Hematopoietic multipotent progenitor cell treated with erythropoietin and hydrocortisone succinate and interleukin-3 and kit ligand, for 17 days (in vitro differentiated cells): Measurements from ENCODE around the gene LYRM2.

Source experiments
- DNase-seq: peaks from one replicate; pipeline ENCODE4 v3.0.0-alpha.2; 2015; ENCODE audit warnings: low spot score

The LYRM2 gene

DNA sequence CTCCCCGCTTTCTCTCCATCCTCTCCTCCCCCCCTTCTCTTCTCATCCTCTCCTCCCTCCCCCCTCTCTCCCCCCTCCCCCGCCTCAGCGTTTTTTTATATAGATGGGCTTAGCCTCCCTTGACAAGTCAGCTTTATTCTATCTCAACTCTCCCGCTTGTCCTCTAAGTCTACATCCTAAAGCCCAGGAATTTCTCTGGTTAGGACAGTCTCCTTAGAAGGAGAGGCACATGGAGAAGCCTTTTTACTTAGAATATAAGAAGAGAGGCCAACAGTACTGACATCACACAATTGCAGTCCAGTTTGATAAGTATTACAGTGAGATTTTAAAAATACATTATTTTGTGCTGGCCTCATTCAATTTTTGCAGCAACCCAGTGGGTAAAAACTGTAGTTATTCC is 83.5 kb downstream of the LYRM2 start:
- no peak for DNase-seq

DNA sequence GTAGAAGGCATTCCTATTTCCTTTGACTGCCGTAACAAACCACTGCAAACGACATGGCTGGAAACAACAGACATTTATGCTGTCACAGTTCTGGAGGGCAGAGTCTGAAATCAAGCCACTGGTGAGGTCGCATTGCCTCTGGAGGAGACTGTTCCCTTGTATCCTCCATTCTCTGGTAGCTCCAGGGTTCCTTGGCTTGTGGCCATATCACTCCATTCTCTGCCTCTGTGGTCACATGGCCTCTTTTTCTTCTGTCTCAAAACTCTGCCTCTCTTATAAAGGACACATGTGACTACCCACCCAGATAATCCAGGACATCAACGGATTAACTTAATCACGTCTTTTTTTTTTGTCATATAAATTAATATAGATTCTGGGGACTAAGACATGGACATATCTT is 84.4 kb downstream of the LYRM2 start:
- no peak for DNase-seq

DNA sequence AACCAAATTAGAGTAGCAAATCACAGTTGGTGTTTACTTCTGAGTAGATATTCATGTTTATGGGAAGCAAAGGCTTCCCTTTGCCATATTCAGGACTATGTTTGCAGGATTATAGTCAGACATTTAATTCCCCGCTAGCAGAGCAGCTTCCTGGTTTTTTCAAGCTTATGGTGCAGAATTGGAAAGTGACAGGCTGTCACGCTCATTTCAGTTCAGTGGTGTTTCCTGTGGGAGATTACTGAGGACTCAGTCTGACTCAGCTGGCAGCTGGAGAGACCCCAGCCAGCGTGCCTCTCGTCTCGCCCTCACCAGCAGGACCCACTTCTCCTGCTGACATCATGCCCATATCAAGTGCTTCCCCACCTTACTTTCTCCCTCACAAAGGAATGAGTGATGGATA is 85.1 kb downstream of the LYRM2 start:
- no peak for DNase-seq

DNA sequence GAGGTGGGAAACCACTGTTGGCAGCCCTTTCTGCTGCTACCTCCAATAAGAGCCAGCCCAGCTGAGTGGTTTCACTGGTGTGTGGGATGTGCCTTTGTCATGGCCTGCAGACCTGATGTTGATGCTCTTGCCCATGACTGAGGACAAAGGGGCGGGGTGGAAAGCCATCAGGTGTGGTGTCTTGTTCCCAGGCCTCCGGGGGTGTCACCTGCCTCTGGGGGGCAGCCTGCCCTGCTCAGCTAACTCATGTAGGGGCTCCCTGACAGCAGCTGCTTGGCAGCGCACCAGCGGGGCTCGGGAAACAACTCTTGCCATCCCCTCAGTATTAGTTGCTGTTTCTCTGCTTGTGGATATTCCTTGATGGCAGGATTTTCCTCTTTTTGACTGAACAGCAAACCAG is 91.3 kb downstream of the LYRM2 start:
- no peak for DNase-seq

DNA sequence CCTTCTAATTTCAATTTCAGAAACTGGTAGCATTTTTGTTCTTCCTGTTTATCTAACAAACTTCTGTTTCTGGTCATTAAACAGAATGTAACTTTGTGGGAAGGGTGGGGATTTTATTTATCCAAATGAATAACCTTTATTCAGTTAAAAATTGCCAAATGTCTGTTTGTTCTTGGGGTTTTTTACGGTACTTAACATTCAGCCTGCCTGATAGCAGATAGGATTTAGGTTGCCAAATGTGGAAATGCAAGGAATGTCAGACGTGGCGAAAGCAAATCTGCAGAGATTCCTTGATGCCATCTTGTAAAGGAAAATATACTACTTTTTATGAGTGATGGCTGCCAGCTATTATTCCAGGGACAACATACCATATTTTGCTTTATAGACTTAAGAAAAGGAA is 95.7 kb downstream of the LYRM2 start:
- no peak for DNase-seq

DNA sequence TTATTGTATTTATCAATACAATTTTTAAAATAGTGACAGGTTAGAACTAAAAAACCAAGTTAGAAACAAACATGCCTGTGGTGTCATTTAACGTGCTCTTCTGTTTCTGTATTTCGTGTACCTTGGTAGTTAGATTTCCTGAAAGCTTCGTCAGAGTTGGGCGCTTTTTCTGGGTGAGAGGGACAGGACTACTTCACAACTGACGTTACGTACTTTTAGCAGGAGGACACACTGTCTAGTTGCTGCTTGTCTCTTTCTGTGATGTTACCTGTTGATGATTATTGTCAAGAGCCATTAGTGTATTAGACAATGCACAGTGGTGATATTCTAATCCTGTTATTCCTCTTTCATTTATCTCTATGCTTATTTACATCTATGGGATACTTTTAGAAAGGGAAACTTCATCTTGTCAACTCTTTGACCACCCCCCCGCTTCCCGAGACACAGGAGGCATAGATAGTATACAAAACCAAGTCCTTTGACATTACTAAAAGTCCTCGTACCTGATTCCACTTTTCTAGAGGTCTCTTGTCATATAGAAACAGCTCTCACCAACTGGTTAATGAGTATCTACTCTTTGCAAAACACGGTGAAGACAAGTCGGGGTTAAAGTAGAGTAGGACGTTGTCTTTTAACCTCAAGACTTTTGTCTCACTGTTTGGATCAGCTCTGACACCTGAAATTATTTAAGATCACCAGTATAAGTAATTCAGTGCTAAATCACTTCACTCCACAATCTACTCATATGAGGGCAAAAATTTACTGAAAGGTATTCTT is 96.3 kb downstream of the LYRM2 start:
- no peak for DNase-seq

DNA sequence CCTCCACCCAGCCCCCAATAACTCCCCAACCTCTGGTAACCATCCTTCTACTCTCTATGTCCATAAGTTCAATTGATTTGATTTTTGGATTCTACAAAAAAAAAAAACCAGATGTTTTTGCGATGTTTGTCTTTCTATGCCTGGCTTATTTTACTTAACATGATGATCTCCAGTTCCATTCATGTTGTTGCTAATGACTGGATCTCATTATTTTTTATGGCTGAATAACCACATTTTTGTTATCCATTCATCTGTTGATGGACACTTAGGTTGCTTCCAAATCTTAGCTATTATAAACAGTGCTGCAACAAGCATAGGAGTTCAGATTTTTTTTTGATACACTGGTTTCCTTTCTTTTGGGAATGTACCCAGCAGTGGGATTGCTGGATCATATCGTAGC is 98.8 kb downstream of the LYRM2 start:
- DNase-seq, result no peak

DNA sequence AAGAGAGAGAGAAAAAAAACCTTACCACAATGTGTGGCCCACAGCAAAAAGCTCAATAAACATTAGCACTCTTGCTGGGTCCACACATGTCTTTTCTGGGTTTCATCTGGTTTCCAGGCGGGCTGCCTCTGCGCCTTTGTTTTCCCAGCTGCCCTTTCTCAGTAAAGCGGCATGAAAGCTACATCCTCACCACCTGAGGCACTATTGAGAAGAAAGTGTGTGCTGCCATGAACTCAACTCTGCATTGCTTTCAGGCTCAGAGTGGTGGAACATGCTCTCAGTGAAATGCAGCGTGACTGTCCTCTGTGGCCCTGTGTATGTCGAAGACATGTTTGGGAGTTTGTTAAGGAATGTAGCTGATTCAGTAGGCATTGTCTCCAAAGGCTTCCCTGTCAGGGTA is 102.3 kb downstream of the LYRM2 start:
- DNase-seq, result no peak

DNA sequence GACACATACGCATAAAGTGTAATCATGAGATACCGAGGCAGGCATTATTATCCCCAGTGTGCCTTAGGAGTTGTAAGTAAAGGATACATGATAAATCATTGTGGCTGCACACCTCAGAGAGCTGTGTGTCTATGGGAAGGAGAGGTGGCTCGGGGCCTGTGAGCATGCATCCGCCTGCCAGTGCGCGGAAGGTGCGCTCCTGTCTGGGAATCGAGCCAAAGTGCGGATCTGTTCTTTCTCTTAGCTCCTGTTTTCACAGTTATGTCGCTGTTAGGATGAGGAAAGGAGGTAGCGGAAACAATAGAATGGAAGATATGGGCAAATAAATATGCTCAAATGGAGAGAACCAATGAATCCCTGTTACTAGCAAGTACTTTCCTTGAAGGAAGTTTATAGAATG is 107.6 kb downstream of the LYRM2 start:
- no peak for DNase-seq

DNA sequence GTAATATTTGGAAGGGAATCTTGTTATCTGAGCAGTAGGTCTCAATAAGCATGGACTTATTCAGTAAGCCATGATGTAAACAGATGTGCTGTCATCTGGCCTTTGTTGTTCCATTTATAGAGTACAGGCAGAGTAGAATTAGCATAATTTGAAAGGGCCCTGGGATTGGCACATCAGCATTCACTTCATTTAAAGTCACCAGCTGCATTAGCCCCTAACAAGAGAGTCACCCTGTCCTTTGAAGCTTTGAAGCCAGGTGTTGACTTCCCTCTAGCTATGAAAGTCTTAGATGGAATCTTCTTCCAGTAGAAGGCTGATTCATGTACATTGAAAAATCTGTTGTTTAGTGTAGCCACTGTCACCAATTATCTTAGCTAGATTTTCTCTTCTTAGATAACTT is 109.7 kb downstream of the LYRM2 start:
- DNase-seq, result no peak

DNA sequence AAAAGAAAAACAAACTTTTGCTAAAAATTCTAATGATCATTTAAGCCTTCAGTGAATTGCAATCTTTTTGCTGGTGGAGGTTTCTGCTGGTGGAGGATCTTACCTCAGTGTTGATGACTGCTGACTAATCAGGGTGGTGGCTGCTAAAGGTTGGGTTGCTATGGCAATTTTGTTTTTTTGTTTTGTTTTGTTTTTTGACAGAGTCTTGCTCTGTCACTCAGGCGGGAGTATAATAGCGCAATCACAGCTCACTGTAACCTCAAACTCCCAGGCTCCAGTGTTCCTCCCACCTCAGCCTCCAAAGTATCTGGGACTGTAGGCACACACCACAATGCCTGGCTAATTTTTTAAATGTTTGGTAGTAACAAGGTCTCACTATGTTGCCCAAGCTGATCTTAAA is 110.9 kb downstream of the LYRM2 start:
- DNase-seq, result no peak

DNA sequence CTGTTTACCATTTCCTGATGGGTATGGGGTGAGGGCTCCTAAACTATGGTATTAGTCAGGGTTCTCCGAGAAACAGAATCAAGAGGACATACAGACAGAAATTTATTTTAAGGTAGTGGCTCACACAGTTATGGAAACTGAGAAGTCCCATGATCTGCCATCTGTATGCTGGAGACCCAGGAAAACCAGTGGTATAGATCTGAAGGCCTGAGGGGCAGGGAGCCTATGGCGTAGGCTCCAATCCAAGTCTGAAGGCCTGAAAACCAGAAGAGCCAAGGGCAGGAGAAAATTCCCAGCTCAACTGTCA is 112.0 kb downstream of the LYRM2 start:
- DNase-seq, result no peak

DNA sequence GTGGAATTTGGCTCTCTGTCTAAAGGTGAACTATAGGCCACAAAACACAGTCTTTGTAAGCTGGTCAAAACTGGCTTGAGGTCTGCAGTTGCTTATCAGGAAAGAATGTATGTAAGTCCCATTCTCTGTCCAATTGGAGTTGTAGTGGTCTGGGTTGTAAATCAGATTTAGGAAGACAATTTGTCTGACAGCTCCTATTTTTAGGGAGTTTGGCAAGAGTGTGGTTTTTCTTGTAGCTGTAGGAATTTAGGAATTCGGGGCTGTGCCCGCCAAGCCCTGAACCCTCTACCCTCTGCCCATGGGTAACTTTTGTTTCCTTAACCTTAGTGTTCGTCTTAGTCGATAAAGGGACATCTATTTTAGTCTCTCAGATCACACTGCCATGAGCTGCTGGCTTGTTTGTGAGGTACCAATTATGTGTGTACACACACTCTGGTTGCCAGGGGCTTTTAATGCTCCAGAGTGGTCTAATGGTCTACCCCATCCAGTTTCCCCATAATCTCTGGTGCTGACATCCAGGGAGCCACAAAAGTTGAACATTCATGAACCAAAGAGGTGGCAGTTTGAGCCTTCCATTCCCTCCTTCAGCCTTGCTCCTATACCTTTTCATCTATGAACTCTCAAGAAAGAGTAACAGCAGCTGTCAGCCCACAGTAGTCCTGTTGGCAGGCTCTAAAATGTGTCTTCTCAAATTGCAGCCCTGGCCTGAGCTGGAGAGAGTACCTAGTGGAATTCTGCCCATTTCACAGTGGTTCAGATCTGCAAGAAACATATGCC is 112.6 kb downstream of the LYRM2 start:
- no peak for DNase-seq

DNA sequence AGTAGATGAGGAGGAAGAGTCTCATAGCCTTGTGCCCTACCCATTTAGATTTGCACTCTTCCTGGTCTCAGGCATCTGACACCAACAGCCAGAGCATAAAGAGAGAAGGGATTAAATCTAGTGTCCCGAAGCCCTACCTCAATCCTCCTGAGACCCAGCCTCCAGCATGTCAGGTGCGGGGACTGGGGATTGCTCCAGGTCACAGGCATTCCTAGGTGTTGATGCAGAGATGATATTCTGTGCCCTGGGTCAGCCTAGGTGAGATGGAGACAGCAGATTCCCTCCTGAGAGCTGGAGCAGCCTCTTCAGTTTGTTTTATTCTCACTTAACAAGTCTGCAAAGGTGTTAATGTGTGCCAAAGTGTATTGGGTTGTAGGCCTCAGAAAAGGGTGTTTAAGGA is 115.8 kb downstream of the LYRM2 start:
- no peak for DNase-seq

DNA sequence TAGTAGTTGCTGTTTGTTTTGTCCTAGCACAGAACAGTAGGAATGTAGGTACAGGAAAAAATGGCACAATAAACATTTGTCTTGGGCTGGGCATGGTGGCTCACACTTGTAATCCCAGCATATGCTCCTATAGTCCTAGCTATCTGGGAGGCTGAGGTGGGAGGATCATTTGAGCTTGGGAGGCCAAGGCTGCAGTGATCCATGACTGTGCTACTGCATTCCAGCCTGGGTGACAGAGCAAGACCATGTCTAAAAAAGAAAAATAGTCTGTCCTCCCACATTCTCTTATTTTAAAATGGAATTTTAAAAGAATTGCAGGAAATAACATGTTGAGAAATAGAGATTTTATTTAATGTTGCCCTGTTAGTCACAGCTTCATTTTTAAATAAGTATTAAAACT is 117.8 kb downstream of the LYRM2 start:
- no peak for DNase-seq

DNA sequence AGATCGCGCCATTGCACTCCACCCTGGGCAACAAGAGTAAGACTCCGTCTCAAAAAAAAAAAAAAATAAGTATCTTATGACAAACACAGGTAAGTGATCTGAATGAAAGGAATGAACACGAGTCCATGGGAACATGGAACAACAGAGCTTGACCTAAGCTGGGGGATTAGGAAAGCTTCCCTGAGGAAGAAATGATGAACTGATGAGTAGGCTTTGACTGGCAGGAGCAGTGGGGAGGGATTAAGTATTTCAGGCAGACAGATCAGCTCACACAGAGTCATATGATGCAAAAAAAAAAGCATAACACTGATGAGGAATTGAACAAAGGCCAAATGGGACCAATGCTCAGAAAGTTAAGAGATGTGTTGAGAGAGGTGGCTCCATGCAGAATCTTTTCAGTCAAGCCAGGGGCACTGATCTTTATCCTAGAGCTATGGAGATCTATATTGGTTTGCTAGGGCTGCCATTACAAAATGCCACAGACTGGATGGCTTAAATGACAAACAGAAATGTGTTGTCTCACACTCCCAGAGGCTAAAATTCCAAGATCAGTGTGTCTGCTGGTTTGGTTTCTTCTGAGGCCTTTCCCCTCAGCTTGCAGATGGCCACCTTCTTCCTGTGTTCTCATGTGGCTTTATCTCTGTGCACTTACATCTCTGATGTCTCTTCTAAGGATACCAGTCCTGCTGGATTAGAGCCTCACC is 120.0 kb downstream of the LYRM2 start:
- DNase-seq, result no peak
